GM18505 (cell line): ENCODE data around the gene ZNF33A.
A peak's percentile ranks its signal among the peaks of the same experiment; 100 is the strongest.
"Not testable (repeated sequence)": the region's sequence is repeated elsewhere in the genome, so short reads cannot be mapped to it uniquely, and the experiment has no call there.

Source experiments
- ATAC-seq: cut with Tn5 transposase; IDR thresholded peaks from one replicate; pipeline ENCODE4 v1.9.1; 2021; ENCODE audit not compliant: unreplicated experiment
- POLR2A ChIP-seq: IDR thresholded peaks from 4 replicates; pipeline ENCODE4 v1.6.1; 2011; ENCODE audit warnings: borderline replicate concordance; ENCODE audit not compliant: insufficient read depth, insufficient read length; ENCODE audit errors: extremely low read depth

ZNF33A gene

DNA sequence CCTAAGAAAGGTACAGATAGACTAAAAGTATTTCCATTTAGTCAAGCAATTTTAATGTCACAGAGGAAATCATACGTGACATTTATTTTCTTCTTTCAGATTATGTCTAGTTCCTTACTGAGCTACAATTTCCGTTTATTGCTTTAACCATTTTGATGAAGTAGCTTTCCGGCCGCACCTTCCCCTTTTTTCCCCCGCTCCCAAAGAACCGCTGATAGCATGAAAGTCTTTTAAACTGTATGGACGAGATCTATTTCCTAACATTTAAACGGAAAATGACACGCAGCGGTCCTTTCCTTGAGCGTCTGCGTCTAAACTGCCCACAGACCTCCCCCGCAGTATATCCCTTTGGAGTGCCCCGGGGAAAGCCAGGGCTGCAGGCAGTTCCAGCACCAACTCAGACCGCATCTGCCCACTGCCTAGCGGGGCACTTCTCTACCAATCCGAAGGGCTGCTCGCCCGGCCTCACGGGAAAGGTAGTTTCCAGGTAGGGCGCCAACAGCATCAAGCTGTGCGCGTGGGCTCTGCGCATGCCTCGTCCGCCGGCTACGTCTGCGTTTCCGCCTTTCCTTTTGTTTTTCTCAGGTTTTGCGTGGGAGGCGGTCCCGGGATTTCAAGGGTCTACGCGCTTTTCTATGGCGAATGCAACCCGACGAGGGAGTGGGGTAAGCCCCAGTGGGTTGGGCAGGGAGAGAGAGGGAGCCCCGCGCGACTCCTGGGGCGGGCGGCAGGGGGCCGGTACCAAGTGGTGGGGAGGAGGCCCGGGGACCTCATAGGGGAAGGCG, at the start of gene ZNF33A:
Gene ZNF33A (plus strand): TSS at position 557 of the 785 bp plus-strand sequence. CDS start 1,667 bp downstream, outside the sequence.
- TF ChIP-seq POLR2A = no peak
- ATAC-seq = peak; percentile 86

DNA sequence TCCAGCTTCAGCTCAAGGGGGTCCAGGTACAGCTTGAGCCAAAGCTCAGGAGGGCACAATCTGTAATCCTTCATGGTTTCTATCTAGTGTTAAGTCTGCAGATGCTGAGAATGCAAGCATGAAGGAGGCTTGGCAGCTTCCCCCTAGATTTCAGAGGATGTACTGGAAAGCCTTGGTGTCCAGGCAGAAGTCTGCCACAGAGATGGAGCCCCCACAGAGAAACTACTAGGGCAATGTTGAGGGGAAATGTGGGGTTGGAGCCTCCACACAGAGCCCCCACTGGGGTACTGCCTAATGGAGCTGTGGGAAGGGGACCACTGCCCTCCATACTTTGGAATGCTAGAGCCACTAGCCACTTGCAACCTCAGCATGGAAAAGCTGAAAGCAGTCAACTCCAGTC, 45.5 kb upstream of the ZNF33A start:
- ATAC-seq = no peak
- TF ChIP-seq POLR2A = no peak

- ATAC-seq = no peak
- TF ChIP-seq POLR2A = no peak
Measured at GRCh38 chr10:37972396-37972795, 38.1 kb upstream of the ZNF33A start.

DNA sequence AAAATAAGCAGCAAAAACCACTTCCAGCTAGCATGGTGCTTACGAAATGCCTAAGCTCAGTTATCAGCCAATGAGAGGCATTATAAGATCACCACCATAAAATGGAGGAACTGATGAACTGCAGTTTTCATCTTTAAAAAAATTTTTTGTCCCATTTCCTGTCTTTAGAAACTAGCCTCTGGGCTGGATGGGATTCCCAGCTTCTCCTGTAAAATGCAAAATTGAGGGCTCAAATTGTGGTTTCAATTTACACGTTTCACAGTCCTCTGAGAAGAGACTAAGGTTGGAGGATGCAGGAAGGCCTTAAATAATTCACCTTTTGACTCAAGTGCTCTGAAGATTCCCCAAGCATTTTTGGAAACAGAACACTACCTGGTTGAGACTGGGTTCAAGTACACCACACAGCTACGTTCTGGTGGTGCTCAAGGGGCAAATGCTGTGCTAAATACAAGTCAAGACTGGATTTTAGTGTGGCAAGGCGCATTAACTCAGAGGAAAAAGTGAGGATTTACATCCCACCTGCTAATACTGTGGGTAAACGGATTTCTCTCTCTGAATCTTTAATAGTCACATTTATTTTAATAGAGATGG, 35.0 kb upstream of the ZNF33A start:
- no peak for TF ChIP-seq POLR2A

GRCh38 chr10:37976091-37976879, 34.2 kb upstream of the ZNF33A start, which contains the start of gene ZNF25:
Gene ZNF25, minus strand, starts transcription at chr10:37976647. Its CDS starts 4,925 bp downstream, at chr10:37971722.
- peak; percentile 69 for TF ChIP-seq POLR2A
- peak; percentile 96 for ATAC-seq

More for the DNA sequence above, 35.0 kb upstream of the ZNF33A start:
- no peak for ATAC-seq

GRCh38 chr10:37976880-37977203, 33.6 kb upstream of the ZNF33A start:
- TF ChIP-seq POLR2A = no peak
- ATAC-seq = no peak

DNA sequence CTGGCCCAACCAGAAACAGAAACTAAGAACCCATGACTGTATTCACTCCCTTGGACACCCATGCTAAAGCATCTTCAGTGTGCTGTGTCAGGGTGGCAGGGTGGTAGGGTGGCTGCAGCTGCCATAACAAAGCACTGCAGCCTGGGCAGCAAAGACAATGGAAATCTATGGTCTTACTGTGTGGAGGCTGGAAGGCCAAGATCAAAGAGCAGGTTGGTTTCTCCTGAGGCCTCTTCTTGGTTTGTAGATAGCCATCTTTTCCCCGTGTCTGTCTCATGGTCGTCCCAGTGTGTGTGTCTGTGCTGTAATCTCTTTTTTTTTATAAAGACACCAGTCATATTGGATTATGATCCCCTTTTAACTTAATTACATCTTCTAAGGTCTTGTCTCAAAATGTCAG, 18.8 kb upstream of the ZNF33A start:
- ATAC-seq = no peak
- TF ChIP-seq POLR2A = no peak

GRCh38 chr10:37992083-37992482, 18.4 kb upstream of the ZNF33A start:
- ATAC-seq = no peak

DNA sequence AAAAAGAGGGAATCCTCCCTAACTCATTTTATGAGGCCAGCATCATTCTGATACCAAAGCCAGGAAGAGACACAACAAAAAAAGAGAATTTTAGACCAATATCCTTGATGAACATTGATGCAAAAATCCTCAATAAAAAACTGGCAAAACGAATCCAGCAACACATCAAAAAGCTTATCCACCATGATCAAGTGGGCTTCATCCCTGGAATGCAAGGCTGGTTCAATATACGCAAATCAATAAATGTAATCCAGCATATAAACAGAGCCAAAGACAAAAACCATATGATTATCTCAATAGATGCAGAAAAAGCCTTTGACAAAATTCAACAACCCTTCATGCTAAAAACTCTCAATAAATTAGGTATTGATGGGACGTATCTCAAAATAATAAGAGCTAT, 11.6 kb upstream of the ZNF33A start:
- ATAC-seq = not testable (repeated sequence)

More at GRCh38 chr10:37992083-37992482, 18.4 kb upstream of the ZNF33A start:
- TF ChIP-seq POLR2A = no peak

DNA sequence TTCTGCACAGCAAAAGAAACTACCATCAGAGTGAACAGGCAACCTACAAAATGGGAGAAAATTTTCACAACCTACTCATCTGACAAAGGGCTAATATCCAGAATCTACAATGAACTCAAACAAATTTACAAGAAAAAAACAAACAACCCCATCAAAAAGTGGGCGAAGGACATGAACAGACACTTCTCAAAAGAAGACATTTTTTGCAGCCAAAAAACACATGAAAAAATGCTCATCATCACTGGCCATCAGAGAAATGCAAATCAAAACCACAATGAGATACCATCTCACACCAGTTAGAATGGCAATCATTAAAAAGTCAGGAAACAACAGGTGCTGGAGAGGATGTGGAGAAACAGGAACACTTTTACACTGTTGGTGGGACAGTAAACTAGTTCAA, 10.0 kb upstream of the ZNF33A start:
- not testable (repeated sequence) for ATAC-seq

- no peak for ATAC-seq
- no peak for TF ChIP-seq POLR2A
Measured at GRCh38 chr10:38003026-38003425, 7.4 kb upstream of the ZNF33A start.

DNA sequence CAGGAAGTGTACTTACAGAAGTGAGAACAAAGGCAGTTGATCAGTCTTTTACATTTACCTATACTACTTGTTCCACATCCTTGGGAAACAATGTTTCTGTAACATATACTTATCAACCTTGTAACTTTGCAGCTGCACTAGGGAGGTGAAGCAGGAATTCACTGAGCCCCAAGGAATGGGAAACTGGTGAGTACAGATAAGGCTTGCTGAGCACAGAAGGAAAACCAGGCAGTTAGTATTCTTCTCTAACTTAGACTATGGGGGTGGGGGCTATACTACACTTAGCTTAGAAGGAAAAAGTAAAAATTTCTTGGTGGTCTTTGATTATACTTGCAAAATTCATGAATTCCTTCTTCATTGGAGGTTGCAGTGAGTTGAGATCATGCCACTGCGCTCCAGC, 6.9 kb upstream of the ZNF33A start:
- ATAC-seq = no peak
- no peak for TF ChIP-seq POLR2A

DNA sequence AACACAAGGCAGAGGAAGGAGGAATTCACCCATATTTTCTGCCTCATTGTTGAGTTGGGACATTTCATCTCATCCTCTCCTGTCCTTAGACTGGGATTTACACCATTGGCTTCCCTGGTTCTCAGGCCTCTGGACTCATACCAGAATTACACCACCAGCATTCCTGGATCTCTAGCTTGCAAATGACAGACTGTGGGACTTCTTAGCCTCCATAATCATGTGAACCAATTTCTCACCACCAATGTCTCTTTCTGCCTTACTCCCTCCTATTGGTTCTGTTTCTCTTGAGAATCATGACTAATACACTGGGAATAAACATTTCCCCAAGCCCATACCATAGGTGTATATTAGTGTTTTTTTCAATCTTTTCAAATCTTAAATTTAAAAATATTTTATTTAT, 2.9 kb upstream of the ZNF33A start:
- no peak for ATAC-seq
- TF ChIP-seq POLR2A = no peak

DNA sequence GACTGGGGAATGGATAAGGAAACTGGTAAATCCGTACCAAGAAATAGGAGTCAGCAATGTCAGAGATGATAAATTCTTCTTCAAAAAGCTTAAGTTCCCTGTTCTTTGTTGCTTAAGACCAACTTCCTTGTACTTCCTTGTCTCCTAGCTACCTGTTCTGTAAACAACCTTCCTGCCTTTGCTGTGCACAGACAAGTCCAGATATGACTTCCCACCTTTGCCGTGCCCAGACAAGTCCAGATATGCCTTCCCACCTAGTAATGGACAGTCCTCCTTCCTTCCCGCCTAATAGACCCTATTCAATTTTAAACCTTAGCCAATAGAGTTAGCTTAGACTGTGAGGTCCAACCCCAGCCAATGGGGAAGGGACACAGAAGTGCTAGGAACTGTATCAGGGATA, 2.5 kb upstream of the ZNF33A start:
- TF ChIP-seq POLR2A = no peak
- ATAC-seq = no peak
